ENCODE results near the gene PDE10A.
A peak's percentile ranks its signal among the peaks of the same experiment; 100 is the strongest.

PDE10A gene

DNA sequence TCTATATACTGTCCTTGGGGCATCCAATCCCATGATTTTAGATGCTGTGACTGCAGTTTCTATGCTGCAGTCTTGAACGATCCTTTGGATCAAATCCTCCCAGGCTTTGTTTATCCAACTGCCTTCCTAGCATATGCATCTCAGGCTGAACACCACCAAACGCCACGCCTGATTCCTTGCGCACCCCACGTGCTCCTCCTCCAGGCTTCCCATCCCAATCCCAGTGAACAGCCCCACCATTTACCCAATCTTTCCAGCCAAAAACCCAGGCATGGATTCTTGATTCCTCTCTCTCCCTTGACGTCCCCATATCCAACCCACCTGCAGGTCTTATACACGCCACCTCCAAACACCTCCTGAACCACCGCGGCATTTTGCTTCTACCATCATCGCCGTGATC, 7.8 kb downstream of the PDE10A start:
- no peak for DNase-seq (ENCODE audit: low spot score)

- DNase-seq (ENCODE audit: low spot score): no peak
Observed at GRCh38 chr6:165654144-165654543, 8.9 kb downstream of the PDE10A start.

DNA sequence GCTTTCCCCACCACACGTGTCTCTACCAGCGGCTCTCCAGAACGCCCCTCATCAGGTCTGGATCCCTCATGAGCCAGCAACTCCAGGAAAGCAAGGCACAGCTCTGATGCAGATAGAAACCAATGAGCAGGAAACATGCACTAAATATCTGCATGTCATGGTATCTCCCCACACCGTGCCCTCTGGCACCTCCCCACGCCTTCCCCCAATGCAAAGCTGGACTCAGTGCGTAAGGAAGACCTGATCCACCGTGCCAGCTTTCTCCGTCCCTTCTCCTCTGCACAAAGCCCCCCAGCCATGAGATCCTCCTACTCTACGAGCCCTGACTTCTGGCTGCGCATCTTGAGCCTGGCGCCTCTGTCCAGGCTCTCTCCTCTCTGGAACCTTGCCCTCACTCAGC, 9.4 kb downstream of the PDE10A start:
- peak; percentile 14 for DNase-seq (ENCODE audit: low spot score)

- peak; percentile 64 for DNase-seq (ENCODE audit: low spot score)
Observed at GRCh38 chr6:165653196-165653595, 9.8 kb downstream of the PDE10A start.

DNA sequence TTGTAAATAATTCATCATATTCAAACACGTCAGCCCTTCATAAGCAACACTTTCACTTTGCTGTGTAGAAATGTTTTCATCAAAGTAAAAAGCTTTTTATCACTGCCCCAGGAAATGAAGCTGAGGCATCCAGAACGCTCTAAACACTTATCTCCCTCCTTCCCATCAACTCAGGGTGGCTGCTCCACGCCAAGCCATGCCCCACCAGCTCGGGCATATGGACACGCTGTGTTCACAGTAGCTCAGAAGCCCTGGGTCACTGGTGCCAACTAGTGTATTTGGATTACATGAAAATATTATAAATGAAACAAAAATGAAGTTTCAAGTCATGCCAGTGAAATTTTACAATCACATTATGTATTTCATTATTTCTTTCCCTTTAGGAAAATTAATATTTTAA, 10.3 kb downstream of the PDE10A start:
- DNase-seq (ENCODE audit: low spot score): peak; percentile 81

GRCh38 chr6:165649166-165650137, 13.6 kb downstream of the PDE10A start:
- DNase-seq (ENCODE audit: low spot score): no peak

DNA sequence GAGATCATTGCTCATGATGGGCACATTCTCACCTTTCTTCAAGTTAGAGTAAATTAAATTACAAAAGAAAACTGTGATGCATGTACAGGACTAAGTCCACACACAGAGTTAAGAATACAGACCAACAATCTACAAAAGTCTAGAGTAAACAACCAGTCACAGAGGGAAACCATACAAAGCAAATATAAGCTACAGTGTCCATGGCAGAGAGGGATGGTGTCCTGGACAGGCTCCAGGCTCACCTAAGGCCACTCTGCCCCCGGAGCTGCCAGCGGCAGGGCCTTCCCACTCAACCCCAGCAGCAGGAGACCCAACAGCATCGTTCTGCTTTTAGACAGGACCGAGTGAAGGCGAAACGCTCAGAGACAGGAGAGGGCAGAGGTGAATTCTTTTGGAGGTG, 16.0 kb downstream of the PDE10A start:
- no peak for DNase-seq (ENCODE audit: low spot score)

DNA sequence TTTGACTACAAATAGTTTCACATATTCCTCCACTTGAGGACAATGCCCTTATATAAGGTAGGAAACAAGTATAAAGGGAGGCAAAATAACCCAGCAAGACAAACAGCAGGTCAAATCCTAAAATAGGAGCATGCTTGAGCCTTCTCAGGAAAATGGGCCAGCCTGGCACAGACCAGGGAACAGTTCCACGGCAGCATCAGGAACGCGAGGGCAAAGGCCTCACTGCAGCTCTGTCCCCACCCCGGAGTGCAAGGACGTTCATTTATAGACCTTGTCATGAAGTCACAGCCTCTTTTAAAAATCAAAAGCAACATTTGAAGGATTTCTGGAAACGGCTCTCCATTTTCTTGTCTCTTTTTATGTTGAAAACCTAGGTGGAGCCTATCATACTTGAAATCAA, 17.1 kb downstream of the PDE10A start:
- DNase-seq (ENCODE audit: low spot score): no peak

- DNase-seq (ENCODE audit: low spot score): peak; percentile 68
Observed at GRCh38 chr6:165644586-165645266, 18.3 kb downstream of the PDE10A start.

DNA sequence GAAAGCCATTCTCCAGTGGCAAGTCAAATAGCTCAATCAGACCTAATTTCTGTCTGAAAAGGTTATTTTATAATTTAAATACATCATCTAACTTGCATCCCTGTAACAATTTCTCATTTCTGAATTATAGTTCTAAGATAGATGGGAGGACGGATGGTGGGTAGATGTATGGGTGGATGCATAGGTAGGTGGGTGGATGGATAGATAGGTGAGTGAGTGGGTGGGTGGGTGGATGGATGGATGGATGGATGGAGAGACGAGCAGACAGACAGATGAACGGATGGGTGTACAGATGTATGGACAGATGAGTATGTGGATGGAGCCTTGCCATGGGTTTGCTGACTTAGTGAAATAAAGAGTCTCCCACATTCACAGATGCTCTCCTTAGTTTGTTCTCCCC, 20.0 kb downstream of the PDE10A start:
- no peak for DNase-seq (ENCODE audit: low spot score)

- DNase-seq (ENCODE audit: low spot score): no peak
Observed at GRCh38 chr6:165641672-165642156, 21.3 kb downstream of the PDE10A start.

GRCh38 chr6:165640806-165641205, 22.2 kb downstream of the PDE10A start:
- no peak for DNase-seq (ENCODE audit: low spot score)

- DNase-seq (ENCODE audit: low spot score): no peak
Observed at GRCh38 chr6:165638530-165638929, 24.5 kb downstream of the PDE10A start.

DNA sequence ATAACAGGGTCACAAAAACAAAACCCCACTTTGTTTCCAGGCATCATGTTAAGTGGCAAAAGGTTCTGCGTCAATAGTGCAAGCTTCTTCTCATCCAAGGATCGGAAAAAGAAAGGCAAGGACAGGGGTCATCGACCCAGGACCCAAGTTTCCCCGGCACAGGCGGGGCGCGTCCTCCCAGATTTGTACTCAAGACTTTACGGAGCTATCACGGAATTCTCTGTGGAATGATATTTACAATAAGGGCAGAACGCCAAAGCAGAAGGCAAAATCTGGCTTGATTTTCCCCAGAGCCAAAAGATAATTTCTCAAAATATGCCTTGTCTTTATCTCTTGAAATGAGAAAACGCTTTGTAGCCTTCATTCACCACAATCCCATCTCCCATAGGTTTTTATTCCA, 25.5 kb downstream of the PDE10A start:
- DNase-seq (ENCODE audit: low spot score): no peak

DNA sequence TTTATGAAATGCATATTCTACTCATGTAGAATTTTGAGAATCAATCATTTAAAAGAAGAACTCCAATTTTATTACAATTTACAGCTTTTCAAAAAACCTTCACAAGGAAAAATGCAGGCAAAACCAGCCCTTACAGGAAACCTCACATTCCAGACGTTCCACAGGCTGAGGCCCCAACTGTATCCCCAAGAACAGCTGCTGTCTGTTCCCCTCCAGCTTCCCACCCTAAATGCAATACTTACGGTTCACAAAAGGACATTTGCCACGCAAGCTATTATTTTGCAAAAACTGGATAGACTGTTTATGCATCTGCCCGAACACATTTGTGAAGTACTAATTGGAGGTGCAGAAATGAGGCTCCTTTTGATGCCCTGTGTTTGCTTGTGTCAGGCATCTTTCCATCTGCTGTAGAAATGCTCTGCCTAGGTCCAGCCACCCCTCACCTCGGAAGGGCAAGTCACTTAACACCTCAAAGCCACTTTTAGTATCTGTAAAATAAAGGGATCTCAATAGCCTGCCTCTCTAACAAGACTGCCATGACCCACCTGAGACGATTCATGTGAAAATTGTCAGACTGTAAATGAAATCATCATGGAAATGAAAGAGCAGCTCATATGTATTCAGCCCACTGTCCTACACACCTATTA, 26.5 kb downstream of the PDE10A start:
- no peak for DNase-seq (ENCODE audit: low spot score)

DNA sequence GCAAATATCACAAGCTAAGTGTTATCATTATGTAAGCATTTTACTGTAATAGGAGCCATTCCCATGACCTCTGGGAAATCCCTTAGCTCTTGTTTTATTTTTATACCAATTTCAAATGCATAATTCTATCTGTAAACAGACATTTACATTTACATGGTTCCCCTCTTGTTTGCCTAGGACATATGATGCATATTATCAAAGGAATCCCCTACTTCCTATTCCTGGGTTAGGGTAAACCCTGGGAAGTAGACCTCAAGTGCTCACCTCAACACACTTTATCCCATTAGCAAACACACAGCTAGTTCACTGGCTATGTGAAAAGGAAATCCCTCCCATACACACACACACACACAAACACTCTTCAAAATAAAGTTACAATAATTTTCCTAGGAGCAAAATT, 27.1 kb downstream of the PDE10A start:
- no peak for DNase-seq (ENCODE audit: low spot score)

- DNase-seq (ENCODE audit: low spot score): no peak
Observed at GRCh38 chr6:165634101-165634880, 28.8 kb downstream of the PDE10A start.

- DNase-seq (ENCODE audit: low spot score): no peak
Observed at GRCh38 chr6:165632194-165632593, 30.8 kb downstream of the PDE10A start.

- no peak for DNase-seq (ENCODE audit: low spot score)
Observed at GRCh38 chr6:165630544-165630953, 32.5 kb downstream of the PDE10A start.

- DNase-seq (ENCODE audit: low spot score): no peak
Observed at GRCh38 chr6:165628955-165629354, 34.1 kb downstream of the PDE10A start.

DNA sequence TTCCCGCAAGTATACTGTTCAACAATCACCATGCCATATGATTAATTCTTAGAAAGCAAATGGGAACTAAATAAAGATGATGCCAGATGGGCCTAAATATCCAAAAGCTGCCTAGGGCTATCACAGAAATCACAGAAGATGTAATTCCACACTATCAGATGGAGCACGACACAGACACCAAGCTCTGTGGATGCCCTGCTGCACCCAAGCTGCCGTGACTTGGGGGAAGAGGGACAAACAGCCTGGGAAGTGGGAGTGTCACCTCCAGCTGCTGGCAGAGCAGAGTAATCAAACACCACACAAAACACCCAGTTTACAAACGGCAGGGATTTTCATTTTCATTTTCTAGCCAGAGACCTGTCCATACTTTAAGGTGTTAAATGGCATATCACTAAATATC, 35.7 kb downstream of the PDE10A start:
- no peak for DNase-seq (ENCODE audit: low spot score)

- no peak for DNase-seq (ENCODE audit: low spot score)
Observed at GRCh38 chr6:165626711-165627110, 36.3 kb downstream of the PDE10A start.

All from cerebellar cortex (tissue), 1 donor.